NT2/D1 (cell line): ENCODE results near the gene PDE7B.
"Not testable (repeated sequence)": the region's sequence is repeated elsewhere in the genome, so short reads cannot be mapped to it uniquely, and the experiment has no call there.

ENCODE experiments used
- DNase-seq: peaks from one replicate; pipeline ENCODE4 v3.0.0-alpha.2; 2011; ENCODE audit warnings: low read depth, low spot score
- H3K27me3 ChIP-seq: 2 replicates; pipeline ENCODE4 v1.6.0; 2011; ENCODE audit warnings: mild to moderate bottlenecking; ENCODE audit not compliant: insufficient read length, insufficient read depth
- H3K36me3 ChIP-seq: 2 replicates; pipeline ENCODE4 v1.6.1; 2011; ENCODE audit warnings: mild to moderate bottlenecking, low read length, mixed read lengths; ENCODE audit not compliant: insufficient read depth, insufficient read length
- H3K4me1 ChIP-seq: 2 replicates; pipeline ENCODE4 v1.5.1; 2011; ENCODE audit not compliant: insufficient read depth, insufficient read length
- H3K4me3 ChIP-seq: 2 replicates; pipeline ENCODE4 v1.5.1; 2011; ENCODE audit warnings: low read depth; ENCODE audit not compliant: insufficient read length
- H3K9ac ChIP-seq: 2 replicates; pipeline ENCODE4 v1.6.0; 2011; ENCODE audit warnings: low read depth; ENCODE audit not compliant: insufficient read length
- H3K9me3 ChIP-seq: 2 replicates; pipeline ENCODE4 v1.5.1; 2011; ENCODE audit warnings: mild to moderate bottlenecking, low read length; ENCODE audit not compliant: insufficient read depth
- SUZ12 ChIP-seq: IDR thresholded peaks from 2 replicates; pipeline ENCODE4 v1.6.1; 2011; ENCODE audit not compliant: insufficient read length, insufficient read depth; ENCODE audit errors: extremely low read depth
- YY1 ChIP-seq: IDR thresholded peaks from 2 replicates; pipeline ENCODE4 v1.6.1; 2011; ENCODE audit not compliant: insufficient read length, insufficient read depth
- ZNF274 ChIP-seq: IDR thresholded peaks from 2 replicates; pipeline ENCODE4 v1.6.1; 2011; ENCODE audit warnings: mild to moderate bottlenecking, low read depth, low read length

Gene PDE7B

DNA sequence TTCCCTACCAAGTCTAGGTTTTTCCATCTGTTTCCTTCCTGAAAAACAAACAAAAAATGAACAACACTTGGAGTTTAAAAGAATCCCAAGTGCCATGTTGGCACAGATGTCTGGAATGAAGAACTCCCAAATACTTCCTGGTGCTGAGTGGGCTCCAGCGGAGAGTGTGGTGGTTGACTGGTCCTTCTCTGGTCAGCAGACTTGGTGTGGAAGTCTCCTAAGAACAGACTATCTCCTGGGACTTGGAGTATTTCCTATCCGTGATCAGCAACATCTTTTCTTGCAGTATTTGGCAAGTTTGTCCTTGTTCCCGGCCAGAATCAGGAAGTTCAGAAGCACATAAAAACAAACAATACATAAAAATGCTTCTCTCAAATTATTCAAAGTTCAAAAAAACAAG is 244.5 kb downstream of the PDE7B start:
- no peak for DNase-seq

GRCh38 chr6:136102991-136103688 is 251.6 kb downstream of the PDE7B start:
- H3K4me1 ChIP-seq = peaks cover 9% of the 10 kb centered on the region
- TF ChIP-seq ZNF274 = no peak
- no peak for TF ChIP-seq SUZ12
- no peak for TF ChIP-seq YY1
- H3K9ac ChIP-seq = no peak overlapping the region
- no peaks in the 10 kb centered on the region for H3K36me3 ChIP-seq
- no peaks in the 10 kb centered on the region for H3K9me3 ChIP-seq
- DNase-seq = no peak
- no peak overlapping the region for H3K4me3 ChIP-seq
- H3K27me3 ChIP-seq = no peaks in the 10 kb centered on the region

More for the DNA sequence above, 244.5 kb downstream of the PDE7B start:
- no peaks in the 10 kb centered on the region for H3K9me3 ChIP-seq
- no peaks in the 10 kb centered on the region for H3K36me3 ChIP-seq
- H3K4me3 ChIP-seq = no peak overlapping the region
- H3K4me1 ChIP-seq = no peaks in the 10 kb centered on the region
- H3K27me3 ChIP-seq = no peaks in the 10 kb centered on the region
- no peak for TF ChIP-seq YY1
- TF ChIP-seq ZNF274 = no peak
- TF ChIP-seq SUZ12 = no peak
- H3K9ac ChIP-seq = no peak overlapping the region

GRCh38 chr6:136103763-136104311 is 252.3 kb downstream of the PDE7B start:
- Histone ChIP-seq H3K27me3 (no peaks in the 10 kb centered on the region), H3K36me3 (no peaks in the 10 kb centered on the region), H3K9me3 (no peaks in the 10 kb centered on the region), H3K9ac (no peak overlapping the region), H3K4me3 (no peak overlapping the region), H3K4me1 (peaks cover 9% of the 10 kb centered on the region)
- DNase-seq = peak; percentile 67
- TF ChIP-seq ZNF274 = no peak
- TF ChIP-seq SUZ12 = no peak
- TF ChIP-seq YY1 = no peak

GRCh38 chr6:136104556-136104955 is 253.1 kb downstream of the PDE7B start:
- H3K36me3 ChIP-seq = no peaks in the 10 kb centered on the region
- H3K4me3 ChIP-seq = no peak overlapping the region
- DNase-seq = no peak
- peaks cover 9% of the 10 kb centered on the region for H3K4me1 ChIP-seq
- H3K27me3 ChIP-seq = no peaks in the 10 kb centered on the region
- no peak overlapping the region for H3K9ac ChIP-seq
- no peaks in the 10 kb centered on the region for H3K9me3 ChIP-seq
- no peak for TF ChIP-seq ZNF274
- no peak for TF ChIP-seq SUZ12
- TF ChIP-seq YY1 = no peak

DNA sequence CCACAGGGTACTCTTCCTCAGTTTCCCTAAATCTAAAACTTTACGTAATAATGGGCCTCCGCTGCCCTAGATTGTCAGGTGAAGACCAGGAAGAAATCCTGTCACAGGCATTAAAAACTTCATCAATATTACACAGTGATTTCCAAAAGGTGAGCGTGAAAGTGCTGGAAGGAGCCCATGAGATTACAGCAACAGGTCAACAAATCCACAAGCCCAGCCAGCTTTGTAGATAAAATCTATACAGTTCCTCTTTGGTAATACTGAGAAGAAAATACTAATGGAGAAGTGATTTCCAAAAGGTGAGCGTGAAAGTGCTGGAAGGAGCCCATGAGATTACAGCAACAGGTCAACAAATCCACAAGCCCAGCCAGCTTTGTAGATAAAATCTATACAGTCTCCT is 254.3 kb downstream of the PDE7B start:
- H3K9me3 ChIP-seq, H3K4me3 ChIP-seq, H3K36me3 ChIP-seq, H3K4me1 ChIP-seq, H3K27me3 ChIP-seq, DNase-seq, H3K9ac ChIP-seq: not testable (repeated sequence)

DNA sequence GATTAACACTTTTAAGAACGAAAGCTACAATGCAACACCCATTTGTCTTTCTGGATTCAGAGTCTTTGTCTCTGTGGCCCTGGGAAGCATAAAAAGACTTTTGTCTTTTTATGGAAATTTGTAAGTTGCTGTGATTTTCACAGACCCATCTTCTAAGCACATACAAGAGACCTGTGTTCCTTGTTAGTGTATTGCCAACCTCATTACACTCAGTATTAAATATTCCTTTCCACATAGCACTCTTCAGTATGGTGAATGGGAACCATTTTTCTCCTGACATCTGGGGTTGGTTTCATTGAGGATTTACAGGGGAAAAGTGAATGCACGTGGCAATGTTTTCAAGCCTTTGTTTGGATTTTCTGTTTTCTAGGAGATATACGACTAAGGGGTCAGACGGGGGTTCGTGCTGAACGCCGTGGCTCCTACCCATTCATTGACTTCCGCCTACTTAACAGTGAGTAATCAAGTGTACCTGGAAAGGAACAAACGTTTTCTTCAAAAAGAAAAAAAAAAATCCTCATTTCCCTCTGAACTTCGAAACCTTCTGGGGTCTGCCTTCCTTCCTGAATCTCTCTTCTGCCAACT is 257.0 kb downstream of the PDE7B start:
- no peak overlapping the region for H3K9ac ChIP-seq
- DNase-seq = no peak
- no peak for TF ChIP-seq ZNF274
- no peak for TF ChIP-seq SUZ12
- no peak for TF ChIP-seq YY1
- peaks cover 3% of the 10 kb centered on the region for H3K4me1 ChIP-seq
- H3K9me3 ChIP-seq = no peaks in the 10 kb centered on the region
- H3K4me3 ChIP-seq = no peak overlapping the region
- no peaks in the 10 kb centered on the region for H3K36me3 ChIP-seq
- no peaks in the 10 kb centered on the region for H3K27me3 ChIP-seq

GRCh38 chr6:136111831-136112230 is 260.3 kb downstream of the PDE7B start:
- Histone ChIP-seq H3K9ac (no peak overlapping the region), H3K9me3 (no peaks in the 10 kb centered on the region), H3K4me3 (no peak overlapping the region), H3K27me3 (no peaks in the 10 kb centered on the region), H3K36me3 (no peaks in the 10 kb centered on the region), H3K4me1 (no peaks in the 10 kb centered on the region)
- DNase-seq = no peak
- TF ChIP-seq ZNF274 = no peak
